H1 (cell line): ENCODE results near the gene GJB4. TPM values are rescaled to one million over a fixed set of nuclear protein-coding genes. Genes with fewer than 3 reads are reported as not detected.

Experiments
- CTCF ChIA-PET: fragments of 300-600 bp; sonication (Branson Sonifier 250); formaldehyde crosslinking; loops from one replicate; lab custom pipeline; 2021; ENCODE audit not compliant: partially characterized antibody; lab: Charles Lee
- POLR2A ChIA-PET: fragments of 300-600 bp; sonication (Branson Sonifier 250); formaldehyde crosslinking; loops from one replicate; lab custom pipeline; 2021; ENCODE audit warnings: inconsistent platforms; ENCODE audit not compliant: partially characterized antibody; lab: Charles Lee
- DNase-seq, 2 experiments: peaks; one replicate each; pipeline versions ENCODE4 v3.0.0 to v3.0.0-alpha.2; 2010 to 2022; ENCODE audit warnings: low spot score in 2 of 2, low read depth in 1 of 2, mixed read lengths in 1 of 2
- FAIRE-seq: peaks from 2 replicates; lab custom pipeline; 2011; peaks lifted over from hg19 to GRCh38; lab: Jason Lieb, UNC
- H2AFZ ChIP-seq: 2 replicates; pipeline ENCODE4 v1.8.1; 2012; ENCODE audit warnings: low read length, inconsistent platforms
- H2AK5ac ChIP-seq: 2 replicates; pipeline ENCODE4 v1.6.1; 2013; ENCODE audit warnings: low read depth, low read length
- H2BK120ac ChIP-seq: replicated peaks from 2 replicates; pipeline ENCODE3; 2013; ENCODE audit warnings: low read depth, low read length, inconsistent platforms
- H2BK12ac ChIP-seq: 2 replicates; pipeline ENCODE4 v1.6.1; 2013; ENCODE audit warnings: low read depth, low read length
- H2BK15ac ChIP-seq: 2 replicates; pipeline ENCODE4 v1.6.1; 2013; ENCODE audit warnings: low read length
- H2BK20ac ChIP-seq: 2 replicates; pipeline ENCODE4 v1.6.1; 2013; ENCODE audit warnings: low read length
- H2BK5ac ChIP-seq: 2 replicates; pipeline ENCODE4 v1.6.1; 2013; ENCODE audit warnings: low read depth, low read length
- H3K14ac ChIP-seq: 2 replicates; pipeline ENCODE4 v1.6.1; 2013; ENCODE audit warnings: inconsistent platforms; ENCODE audit not compliant: insufficient read length
- H3K18ac ChIP-seq: 2 replicates; pipeline ENCODE4 v1.6.1; 2013; ENCODE audit warnings: low read length; ENCODE audit errors: extremely low read depth
- H3K23ac ChIP-seq: 2 replicates; pipeline ENCODE4 v1.6.1; 2013; ENCODE audit warnings: inconsistent platforms; ENCODE audit not compliant: insufficient read length
- H3K23me2 ChIP-seq: 2 replicates; pipeline ENCODE4 v1.6.1; 2013; ENCODE audit warnings: low read depth, low read length
- H3K27ac ChIP-seq: 2 replicates; pipeline ENCODE4 v1.6.1; 2011; ENCODE audit warnings: low read depth, low read length, inconsistent platforms
- H3K27me3 ChIP-seq, 4 experiments: replicated peaks in 1 of 4; 1 replicate in 1 of 4; 2 replicates in 3 of 4; pipeline versions ENCODE4 v1.6.1 to v1.8.1; 2011 to 2013; ENCODE audit warnings: low read length in 3 of 4, mild to moderate bottlenecking in 3 of 4, inconsistent platforms in 2 of 4, mixed read lengths in 2 of 4, moderate library complexity in 1 of 4; ENCODE audit not compliant: control insufficient read depth in 3 of 4, insufficient read depth in 3 of 4; ENCODE audit errors: extremely low read depth in 1 of 4
- H3K36me3 ChIP-seq, 4 experiments: 2 replicates each; pipeline versions ENCODE4 v1.6.1 to v1.8.1; 2011 to 2013; ENCODE audit warnings: mild to moderate bottlenecking in 4 of 4, low read length in 3 of 4, moderate library complexity in 2 of 4, control low read depth in 1 of 4, inconsistent platforms in 1 of 4; ENCODE audit not compliant: insufficient read depth in 4 of 4, control insufficient read depth in 2 of 4
- H3K4ac ChIP-seq: replicated peaks from 2 replicates; pipeline ENCODE3; 2013; ENCODE audit warnings: low read length, low read depth, mixed read lengths, inconsistent platforms; ENCODE audit not compliant: insufficient read length
- H3K4me1 ChIP-seq, 4 experiments: replicated peaks in 1 of 4; 1 replicate in 1 of 4; 2 replicates in 3 of 4; pipeline versions ENCODE4 v1.6.1 to v1.8.1; 2011 to 2013; ENCODE audit warnings: low read length in 3 of 4, inconsistent platforms in 2 of 4, mixed read lengths in 1 of 4; ENCODE audit not compliant: insufficient read depth in 4 of 4, control insufficient read depth in 3 of 4
- H3K4me2 ChIP-seq, 2 experiments: 2 replicates each; pipeline versions ENCODE4 v1.6.1 to v1.8.1; 2011 to 2013; ENCODE audit warnings: low read depth in 2 of 2, low read length in 2 of 2, control low read depth in 1 of 2, inconsistent platforms in 1 of 2, mild to moderate bottlenecking in 1 of 2; ENCODE audit not compliant: insufficient read depth in 1 of 2
- H3K4me3 ChIP-seq, 4 experiments: fragments of 200-600, 300-600 bp in 1 of 4; sonication (generic), shearing (Covaris generic), sonication (Bioruptor Twin) in 1 of 4; 2 replicates each; pipeline versions ENCODE4 v1.5.1 to v1.8.1; 2011 to 2016; ENCODE audit warnings: low read length in 4 of 4, low read depth in 3 of 4, control low read depth in 2 of 4, inconsistent platforms in 2 of 4, mild to moderate bottlenecking in 2 of 4, mixed read lengths in 1 of 4, moderate library complexity in 1 of 4; ENCODE audit not compliant: insufficient read depth in 2 of 4; ENCODE audit errors: extremely low read depth in 1 of 4
- H3K56ac ChIP-seq: replicated peaks from 2 replicates; pipeline ENCODE3; 2013; ENCODE audit warnings: low read depth, mild to moderate bottlenecking, mixed read lengths, low read length, inconsistent platforms; ENCODE audit not compliant: insufficient read length
- H3K79me1 ChIP-seq: 2 replicates; pipeline ENCODE4 v1.6.1; 2013; ENCODE audit warnings: low read depth, low read length, control low read depth
- H3K79me2 ChIP-seq, 2 experiments: 2 replicates each; pipeline versions ENCODE4 v1.6.1 to v1.8.1; 2012 to 2013; ENCODE audit warnings: low read length in 2 of 2, mild to moderate bottlenecking in 2 of 2, inconsistent platforms in 1 of 2; ENCODE audit not compliant: insufficient read depth in 2 of 2, control insufficient read depth in 1 of 2
- H3K9ac ChIP-seq, 4 experiments: replicated peaks in 1 of 4; 1 replicate in 1 of 4; 2 replicates in 3 of 4; pipeline versions ENCODE4 v1.6.1 to v1.8.1; 2011 to 2013; ENCODE audit warnings: low read depth in 3 of 4, low read length in 3 of 4, control low read depth in 2 of 4, mild to moderate bottlenecking in 2 of 4, moderate library complexity in 2 of 4, inconsistent platforms in 1 of 4; ENCODE audit errors: extremely low read depth in 1 of 4
- H3K9me3 ChIP-seq, 2 experiments: 2 replicates each; pipeline versions ENCODE4 v1.6.1 to v1.8.1; 2012 to 2013; ENCODE audit warnings: mild to moderate bottlenecking in 2 of 2, moderate library complexity in 2 of 2, control low read depth in 1 of 2, inconsistent platforms in 1 of 2, low read depth in 1 of 2, low read length in 1 of 2, mixed read lengths in 1 of 2; ENCODE audit not compliant: insufficient read depth in 2 of 2
- H4K20me1 ChIP-seq, 2 experiments: replicated peaks in 1 of 2; 2 replicates each; pipeline versions ENCODE3 to v1.8.1; 2011 to 2013; ENCODE audit warnings: inconsistent platforms in 2 of 2, low read length in 2 of 2, mild to moderate bottlenecking in 1 of 2; ENCODE audit not compliant: insufficient read depth in 2 of 2, control insufficient read depth in 1 of 2
- H4K5ac ChIP-seq: 2 replicates; pipeline ENCODE4 v1.6.1; 2013; ENCODE audit warnings: low read length, low read depth, mixed read lengths, inconsistent platforms; ENCODE audit not compliant: insufficient read length
- H4K8ac ChIP-seq: 2 replicates; pipeline ENCODE4 v1.8.0; 2013; ENCODE audit warnings: mild to moderate bottlenecking, moderate library complexity, low read length, inconsistent platforms; ENCODE audit not compliant: insufficient read depth; ENCODE audit errors: extremely low read depth
- H4K91ac ChIP-seq: replicated peaks from 2 replicates; pipeline ENCODE3; 2013; ENCODE audit warnings: low read length, mixed read lengths, inconsistent platforms; ENCODE audit not compliant: insufficient read length
- ATF2 ChIP-seq: IDR thresholded peaks from 2 replicates; pipeline ENCODE4 v1.6.1; 2012; ENCODE audit warnings: low read length, inconsistent platforms
- ATF3 ChIP-seq: IDR thresholded peaks from 2 replicates; pipeline ENCODE4 v1.6.1; 2011; ENCODE audit warnings: low read depth, mild to moderate bottlenecking, low read length; ENCODE audit not compliant: insufficient read depth
- EGR1 ChIP-seq: IDR thresholded peaks from 2 replicates; pipeline ENCODE4 v1.6.1; 2011; ENCODE audit warnings: low read depth, low read length, borderline replicate concordance
- GTF2F1 ChIP-seq: IDR thresholded peaks from 2 replicates; pipeline ENCODE4 v1.6.1; 2012; ENCODE audit warnings: low read depth, low read length, improper control_type of control experiment, borderline replicate concordance
- RBBP5 ChIP-seq: IDR thresholded peaks from 2 replicates; pipeline ENCODE4 v1.7.1; 2012; ENCODE audit warnings: low read depth, mild to moderate bottlenecking, inconsistent platforms, low read length, moderate library complexity, borderline replicate concordance
- RNF2 ChIP-seq: fragments of 200-900, 300-1000 bp; sonication (generic); IDR thresholded peaks from 2 replicates; pipeline ENCODE4 v1.7.1; 2016; ENCODE audit warnings: borderline replicate concordance, low read depth, mild to moderate bottlenecking, antibody characterized with exemption, low read length; ENCODE audit not compliant: poor library complexity, severe bottlenecking; ENCODE audit errors: missing control alignments
- SIN3A ChIP-seq, 2 experiments: IDR thresholded peaks in 1 of 2; conservative IDR thresholded peaks in 1 of 2; 2 replicates each; pipeline ENCODE4 v1.6.1; 2011 to 2012; ENCODE audit warnings: low read length in 2 of 2, improper control_type of control experiment in 1 of 2, low read depth in 1 of 2, mild to moderate bottlenecking in 1 of 2
- TAF1 ChIP-seq: IDR thresholded peaks from 2 replicates; pipeline ENCODE4 v1.6.1; 2011; ENCODE audit warnings: mild to moderate bottlenecking, low read depth, low read length
- WGBS, 2 experiments: shearing (Covaris generic) in 1 of 2; methylation state at CpG; one replicate each; pipeline versions ENCODE4 v1.1.6 to v1.1.7; 2013 to 2015; ENCODE audit warnings: low lambda C conversion rate in 2 of 2, mixed read lengths in 2 of 2, inconsistent platforms in 1 of 2, low coverage in 1 of 2, missing lambda C conversion rate in 1 of 2; ENCODE audit not compliant: insufficient replicate concordance in 2 of 2, insufficient coverage in 1 of 2, insufficient read length in 1 of 2; ENCODE audit errors: extremely low coverage in 1 of 2, missing lambda C conversion rate in 1 of 2; 5-methylcytosine and 5-hydroxymethylcytosine counted together
- polyA plus RNA-seq, 7 experiments: library from polyadenylated mRNA; depleted of rRNA in 3 of 7; stranded (reverse) in 5 of 7; unstranded in 2 of 7; fragments of >200 nt in 5 of 7; fragments of 200-250 nt in 2 of 7; gene quantifications; 1 replicate in 5 of 7; 2 replicates in 1 of 7; 4 replicates in 1 of 7; pipeline versions ENCODE4 v1.2.1 to v1.2.3, GENCODE V29; 2011 to 2013; ENCODE audit warnings: missing spikeins in 2 of 7, mixed read lengths in 2 of 7
- total RNA-seq: library from RNA; stranded (reverse); fragmentation: NEBNext Ultra II Directional; extraction: Animal tissue kit (Norgen Biotek cat#: 25700); gene quantifications from 2 replicates; pipeline ENCODE4 v1.2.1, GENCODE V29; 2021

Gene GJB4
- total and polyA plus RNA-seq, 2 of the 8 experiments (the other 6 are each of a cell fraction or from before 2014, with no cell fraction given), result 0.20 to 0.41 TPM

GRCh38 chr1:34794001-34794789 is 34.7 kb downstream of the GJB4 start:
- H2BK15ac ChIP-seq, result no peak overlapping the region
- no peak for TF ChIP-seq TAF1
- TF ChIP-seq GTF2F1, result no peak
- no peak for TF ChIP-seq ATF3
- TF ChIP-seq SIN3A (conservative IDR thresholded peaks at IDR 0.05 in 1 of 2, IDR thresholded peaks at IDR 0.05 in 1 of 2; ENCODE audit: low read depth in 1 of 2, low read length in 2 of 2), result no peak
- no peak for TF ChIP-seq EGR1
- TF ChIP-seq RNF2, result no peak
- no peak for TF ChIP-seq ATF2
- no peak for TF ChIP-seq RBBP5

More at GRCh38 chr1:34794001-34794789, 34.7 kb downstream of the GJB4 start:
- Histone ChIP-seq H2BK120ac (no peak overlapping the region), H3K27ac (no peak overlapping the region), H3K9me3 (no peaks in the 10 kb centered on the region), H4K20me1 (no peaks in the 10 kb centered on the region), H3K79me2 (no peaks in the 10 kb centered on the region), H3K27me3 (peaks cover 0 to 13% (median 10%) of the 10 kb centered on the region in 4 experiments; a peak in 4 of 7 replicates), H3K4me3 (no peak overlapping the region), H3K18ac (no peak overlapping the region), H3K9ac (no peak overlapping the region), H3K4me1 (peaks cover 0 to 12% (median 7%) of the 10 kb centered on the region in 4 experiments; a peak in 4 of 7 replicates), H3K23ac (no peak overlapping the region), H3K79me1 (no peaks in the 10 kb centered on the region), H2BK12ac (peak overlapping the region; percentile 23; the same call in 1 of the 2 replicates), H2BK5ac (no peak overlapping the region), H4K5ac (no peak overlapping the region), H3K4ac (no peak overlapping the region), H4K91ac (no peak overlapping the region), H2AFZ (no peak overlapping the region), H3K23me2 (no peaks in the 10 kb centered on the region; the same call in 1 of the 2 replicates), H3K36me3 (no peaks in the 10 kb centered on the region), H4K8ac (no peak overlapping the region), H3K14ac (no peak overlapping the region), H2AK5ac (0 out of 2 replicates have a peak overlapping the region, but pooled peaks have one; percentile 10), H3K56ac (no peak overlapping the region), H3K4me2 (no peak overlapping the region; a peak in 1 of 4 replicates), H2BK20ac (no peak overlapping the region)
- ChIA-PET CTCF (interaction anchor here (0.5 to 12.6 kb wide), 4 partner anchors 12 to 1115 kb away, joined by 3 to 230 read pairs (median 4); no protein-coding TSS in a partner anchor), POLR2A (interaction anchor here (1.5 kb wide), 1 partner anchor 59 kb away, joined by 3 read pairs; no protein-coding TSS in a partner anchor)
- DNase-seq (no peak), FAIRE-seq (no peak)
- 96% methylated on average over 36 of the region's 40 CpGs; no CpG with 5 or more reads in 1 of the 2 experiments for WGBS, 2 experiments
